Measurements from ENCODE around the gene CCDC91. TPM values are rescaled to one million over a fixed set of nuclear protein-coding genes. Genes with fewer than 3 reads are reported as not detected.

The CCDC91 gene
- polyA plus RNA-seq, 6 donors from 2014 or later = 49.6 to 82.9 (median 68.4) TPM

DNA sequence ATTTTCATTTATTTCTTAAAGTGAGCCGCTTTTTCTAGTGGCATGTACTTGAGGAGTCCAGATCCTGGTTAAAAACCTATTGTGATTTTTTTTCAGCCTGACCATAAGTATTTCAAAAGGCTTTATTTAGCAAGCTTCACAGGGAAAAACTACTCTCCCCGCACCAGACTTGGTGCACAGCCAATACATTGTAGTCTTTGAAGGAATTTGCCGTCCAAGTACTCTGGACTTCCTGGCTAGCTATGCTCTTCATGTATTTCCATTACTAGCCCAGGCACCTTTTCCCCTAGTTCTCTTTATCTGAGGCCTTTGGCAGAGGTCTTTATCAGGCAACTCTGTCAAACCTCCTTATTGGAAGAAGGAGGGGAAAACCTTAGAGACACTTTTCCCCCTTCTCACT is 234.7 kb downstream of the CCDC91 start:
- no peak for DNase-seq
- peaks cover 11 to 17% of the 10 kb centered on the region in 2 donors for H3K36me3 Mint-ChIP-seq
- H3K9me3 Mint-ChIP-seq = peaks cover 0 to 19% (median 7%) of the 10 kb centered on the region in 7 donors
- H3K4me3 Mint-ChIP-seq = no peak overlapping the region
- ATAC-seq (ENCODE audit: low read depth in 2 of 2) = no peak
- H3K4me1 Mint-ChIP-seq = peaks cover 0 to 14% (median 5%) of the 10 kb centered on the region in 3 donors
- peak overlapping the region in 1 of 6 donors; percentile 9 for H3K27ac Mint-ChIP-seq
- H3K27me3 Mint-ChIP-seq = no peaks in the 10 kb centered on the region

DNA sequence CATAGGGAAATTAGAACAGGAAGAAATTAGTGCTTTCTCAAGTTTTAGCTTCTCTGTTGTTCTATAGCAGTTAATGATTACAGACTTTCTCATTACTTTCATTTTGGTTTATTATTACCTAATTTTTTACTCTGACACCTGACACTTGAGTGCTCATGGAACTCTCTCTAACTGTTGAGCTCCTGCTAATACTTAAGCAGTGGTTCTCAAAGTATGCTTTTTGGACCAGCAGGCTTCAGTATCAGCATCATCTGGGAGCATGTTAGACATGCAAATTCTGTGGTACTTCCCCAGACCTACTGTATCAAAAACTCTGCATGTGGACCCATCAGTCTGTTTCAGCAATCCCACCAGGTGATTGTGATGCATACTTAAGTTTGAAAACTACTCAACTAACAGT is 235.3 kb downstream of the CCDC91 start:
- H3K27me3 Mint-ChIP-seq = no peaks in the 10 kb centered on the region

DNA sequence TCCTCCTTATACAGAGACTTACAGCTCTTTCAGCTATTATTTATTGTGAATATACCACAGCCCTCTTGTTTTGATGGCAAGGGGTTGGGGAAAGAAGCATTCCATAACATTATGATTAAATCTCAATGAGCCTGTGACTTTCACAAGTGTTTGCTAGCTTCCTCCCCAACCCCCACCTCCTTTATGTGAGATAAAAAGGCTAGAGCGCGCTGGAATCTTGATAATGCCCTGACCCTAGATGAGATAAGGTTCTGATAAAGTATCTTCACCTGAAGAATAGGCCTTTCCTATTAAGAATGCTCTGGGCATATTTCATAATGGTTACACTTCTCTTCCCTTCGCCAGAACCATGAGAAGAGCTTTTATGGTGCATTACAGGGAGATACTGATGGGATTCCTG is 236.8 kb downstream of the CCDC91 start:
- Mint-ChIP-seq H3K4me3 (no peak overlapping the region), H3K27me3 (no peaks in the 10 kb centered on the region), H3K9me3 (no peaks in the 10 kb centered on the region), H3K36me3 (peaks cover under 1 to 4% of the 10 kb centered on the region in 2 donors), H3K27ac (no peak overlapping the region), H3K4me1 (peaks cover 0 to 8% (median 5%) of the 10 kb centered on the region in 3 donors)
- ATAC-seq (ENCODE audit: low read depth in 2 of 2) = no peak
- DNase-seq = no peak

More for the DNA sequence above, 235.3 kb downstream of the CCDC91 start:
- Mint-ChIP-seq H3K9me3 (peaks cover 0 to 14% (median 7%) of the 10 kb centered on the region in 7 donors), H3K4me1 (peaks cover 0 to 14% (median 5%) of the 10 kb centered on the region in 3 donors), H3K36me3 (peaks cover 11 to 14% of the 10 kb centered on the region in 2 donors), H3K4me3 (no peak overlapping the region), H3K27ac (peak overlapping the region in 2 of 6 donors; percentile 9 to 55)
- DNase-seq (no peak), ATAC-seq (ENCODE audit: low read depth in 2 of 2) (peak; percentile 30 to 52)

DNA sequence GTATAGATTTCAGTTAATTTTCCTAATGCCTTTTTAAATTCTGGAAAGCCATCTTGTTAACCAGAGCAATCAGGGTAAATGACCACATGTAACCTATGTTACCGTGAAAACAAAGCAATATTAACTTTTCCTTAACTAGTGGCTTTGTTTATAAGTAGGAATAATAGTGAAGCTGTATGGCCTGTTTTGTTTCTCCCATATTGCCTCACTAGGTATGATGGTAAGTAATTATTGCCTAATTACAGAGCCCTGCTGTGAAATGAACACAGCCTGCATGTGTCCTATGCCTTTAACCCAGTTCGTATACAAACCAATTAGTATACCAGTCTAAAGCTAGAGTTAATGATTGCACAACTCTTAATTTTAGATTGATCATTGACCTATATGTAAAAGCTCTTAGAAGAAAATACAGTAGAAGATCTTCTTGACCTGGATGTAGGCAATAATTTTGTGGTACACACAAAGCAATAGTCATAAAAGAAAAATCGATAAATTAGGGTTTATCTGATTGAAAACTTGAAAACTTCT is 249.9 kb downstream of the CCDC91 start:
- no peak overlapping the region for H3K27ac Mint-ChIP-seq
- H3K36me3 Mint-ChIP-seq = no peaks in the 10 kb centered on the region
- no peak for DNase-seq
- no peak overlapping the region for H3K4me3 Mint-ChIP-seq
- H3K27me3 Mint-ChIP-seq = no peaks in the 10 kb centered on the region
- H3K9me3 Mint-ChIP-seq = no peaks in the 10 kb centered on the region
- ATAC-seq (ENCODE audit: low read depth in 2 of 2) = no peak
- peaks cover 0 to 5% (median 0%) of the 10 kb centered on the region in 3 donors for H3K4me1 Mint-ChIP-seq

DNA sequence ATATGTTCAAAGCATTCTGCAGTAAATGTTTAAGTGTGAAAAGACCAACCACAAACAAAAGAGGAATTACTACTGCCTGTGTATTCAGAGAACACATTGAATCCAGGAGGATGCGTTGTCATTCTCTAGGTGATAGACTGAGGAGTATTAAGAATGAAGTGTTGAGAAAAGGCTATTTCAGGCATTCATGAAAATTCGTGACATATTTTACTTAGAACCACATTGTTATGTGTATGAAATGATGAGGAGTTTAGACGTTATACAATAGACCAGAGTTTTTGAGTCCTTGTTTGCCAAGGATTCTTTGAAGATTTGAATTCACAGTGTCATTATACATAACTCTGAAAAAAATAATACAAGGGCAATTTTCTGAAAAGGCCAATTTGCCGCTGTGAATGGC is 251.8 kb downstream of the CCDC91 start:
- no peaks in the 10 kb centered on the region for H3K9me3 Mint-ChIP-seq
- H3K27ac Mint-ChIP-seq = no peak overlapping the region
- no peaks in the 10 kb centered on the region for H3K4me1 Mint-ChIP-seq
- ATAC-seq (ENCODE audit: low read depth in 2 of 2) (no peak), DNase-seq (no peak)
- H3K27me3 Mint-ChIP-seq = no peaks in the 10 kb centered on the region
- H3K36me3 Mint-ChIP-seq = no peaks in the 10 kb centered on the region
- no peak overlapping the region for H3K4me3 Mint-ChIP-seq

DNA sequence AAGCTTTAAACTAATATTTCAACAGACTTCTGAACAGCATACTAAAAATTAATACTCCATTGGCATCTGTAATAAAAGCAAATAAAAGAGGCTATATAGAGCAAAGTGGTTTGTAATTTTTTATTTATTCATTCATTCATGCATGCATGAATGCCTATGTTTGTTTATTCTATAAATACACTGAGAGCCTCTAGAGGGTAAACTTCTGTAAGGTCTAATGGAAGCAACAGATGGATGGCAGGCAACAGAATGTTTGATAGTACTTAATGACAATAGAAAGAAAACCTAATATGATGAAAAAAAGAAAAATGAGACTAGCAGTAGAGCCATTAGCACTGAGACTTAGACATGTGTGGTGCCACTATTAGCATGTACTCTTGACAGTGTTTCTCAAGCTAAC is 253.1 kb downstream of the CCDC91 start:
- H3K27ac Mint-ChIP-seq = peak overlapping the region in 1 of 6 donors; percentile 8

DNA sequence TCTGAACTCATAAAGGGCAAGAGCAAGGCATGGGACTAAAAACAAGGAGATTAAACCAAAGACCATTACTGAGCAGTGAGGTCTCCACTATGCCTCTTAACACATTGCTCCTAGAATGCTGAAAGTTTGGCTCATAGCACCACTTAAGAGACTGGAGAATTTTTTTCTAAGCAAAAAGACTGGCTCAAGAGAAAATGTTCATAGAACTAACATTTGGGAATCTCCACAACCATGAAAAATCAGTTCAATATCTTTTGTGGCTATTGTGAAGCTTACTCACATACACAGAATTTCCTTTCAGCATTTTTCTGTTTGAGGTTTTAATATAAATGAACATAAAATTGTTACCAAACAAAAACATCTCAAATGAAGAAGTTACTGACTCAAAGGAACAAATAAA is 255.8 kb downstream of the CCDC91 start:
- no peaks in the 10 kb centered on the region for H3K9me3 Mint-ChIP-seq
- DNase-seq = no peak
- no peak overlapping the region for H3K27ac Mint-ChIP-seq
- ATAC-seq (ENCODE audit: low read depth in 2 of 2) = no peak
- no peaks in the 10 kb centered on the region for H3K27me3 Mint-ChIP-seq
- H3K4me3 Mint-ChIP-seq = no peak overlapping the region
- H3K36me3 Mint-ChIP-seq = peaks cover 0 to 4% of the 10 kb centered on the region in 2 donors
- H3K4me1 Mint-ChIP-seq = no peaks in the 10 kb centered on the region

More for the DNA sequence above, 253.1 kb downstream of the CCDC91 start:
- no peaks in the 10 kb centered on the region for H3K27me3 Mint-ChIP-seq
- no peaks in the 10 kb centered on the region for H3K36me3 Mint-ChIP-seq
- ATAC-seq (ENCODE audit: low read depth in 2 of 2) (no peak), DNase-seq (no peak)
- no peak overlapping the region for H3K4me3 Mint-ChIP-seq
- H3K4me1 Mint-ChIP-seq = no peaks in the 10 kb centered on the region
- H3K9me3 Mint-ChIP-seq = no peaks in the 10 kb centered on the region

DNA sequence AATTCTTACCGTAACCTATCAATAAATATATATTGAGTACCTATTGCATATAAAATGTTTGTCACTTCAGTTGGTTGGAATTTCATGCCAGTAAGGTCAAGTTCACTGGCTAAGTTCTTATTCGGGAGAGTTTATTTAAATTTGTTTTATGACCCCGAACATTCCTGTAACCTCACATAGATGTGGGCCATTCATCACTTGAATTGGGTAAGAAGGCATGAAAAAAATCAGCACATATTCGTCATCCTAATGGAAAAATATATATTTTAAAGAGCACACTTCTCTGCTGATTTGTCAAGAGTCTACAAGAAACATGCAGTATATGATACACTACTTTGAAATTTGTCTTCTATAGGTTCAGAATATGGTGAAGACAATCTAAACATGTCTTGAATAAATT is 263.4 kb downstream of the CCDC91 start:
- no peak for DNase-seq
- Mint-ChIP-seq H3K36me3 (peaks cover 7 to 28% of the 10 kb centered on the region in 2 donors), H3K4me3 (no peak overlapping the region), H3K27me3 (no peaks in the 10 kb centered on the region), H3K4me1 (peaks cover 0 to 3% (median 0%) of the 10 kb centered on the region in 3 donors), H3K9me3 (no peaks in the 10 kb centered on the region), H3K27ac (no peak overlapping the region)
- no peak for ATAC-seq (ENCODE audit: low read depth in 2 of 2)

DNA sequence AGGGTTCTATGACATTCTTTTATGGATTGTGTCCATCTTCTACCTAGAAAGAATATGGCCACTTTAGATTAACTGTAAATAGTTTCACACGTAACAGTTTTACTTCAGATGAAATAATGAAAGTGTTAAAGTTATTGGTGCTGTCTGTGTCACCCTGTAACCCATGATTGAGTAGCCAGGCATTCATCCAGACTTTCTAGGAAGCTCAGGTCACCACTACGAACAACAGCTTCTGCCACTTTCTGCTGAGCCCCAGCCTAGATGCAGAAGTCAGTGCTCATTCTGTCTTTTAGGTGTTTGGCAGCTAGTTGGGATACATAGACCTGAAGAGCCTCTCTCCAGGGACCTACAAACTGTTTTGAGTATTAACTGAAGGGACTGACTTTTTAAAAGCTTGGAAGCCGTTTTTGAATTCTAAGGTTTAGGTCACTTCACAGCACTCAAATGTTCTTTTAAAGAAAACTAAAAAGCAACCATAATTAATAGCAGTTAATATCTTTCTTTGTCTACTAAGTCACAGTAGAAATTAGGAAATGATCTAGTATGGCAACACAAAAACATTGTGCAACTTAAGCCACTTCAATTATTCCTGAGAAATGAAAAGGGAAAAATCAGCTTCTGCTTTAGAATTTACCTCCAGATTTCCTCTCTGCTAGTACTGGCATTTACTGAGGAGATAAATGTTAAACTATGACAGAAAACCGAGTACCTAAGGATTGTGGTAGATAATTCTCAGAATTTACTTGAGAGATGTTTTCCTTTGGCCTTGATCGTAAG is 266.9 kb downstream of the CCDC91 start:
- DNase-seq (no peak), ATAC-seq (ENCODE audit: low read depth in 2 of 2) (no peak)
- Mint-ChIP-seq H3K27me3 (no peaks in the 10 kb centered on the region), H3K27ac (no peak overlapping the region), H3K4me1 (peaks cover 6 to 21% (median 6%) of the 10 kb centered on the region in 3 donors), H3K4me3 (no peak overlapping the region), H3K36me3 (peaks cover 23 to 32% of the 10 kb centered on the region in 2 donors), H3K9me3 (no peaks in the 10 kb centered on the region)

DNA sequence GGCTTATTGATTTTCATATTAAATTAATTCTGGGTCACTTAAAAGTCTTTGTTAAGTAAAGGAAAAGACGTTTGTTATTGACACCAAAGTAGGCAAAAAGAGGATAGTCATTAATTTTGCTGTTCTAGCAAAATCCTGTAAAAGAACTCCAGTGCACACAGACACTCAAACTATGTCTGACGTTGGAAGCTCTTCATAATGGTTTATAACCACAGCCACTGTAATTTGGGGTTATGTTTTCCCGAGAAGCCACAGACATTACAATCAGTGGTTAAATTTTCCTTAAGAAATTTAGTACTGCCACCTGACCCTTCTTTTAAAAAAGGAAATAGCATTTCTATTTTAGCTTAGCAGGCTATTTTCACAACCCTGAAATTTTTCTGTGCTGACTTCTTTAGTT is 267.5 kb downstream of the CCDC91 start:
- H3K27me3 Mint-ChIP-seq = no peaks in the 10 kb centered on the region
- H3K27ac Mint-ChIP-seq = no peak overlapping the region
- H3K9me3 Mint-ChIP-seq = no peaks in the 10 kb centered on the region
- peaks cover 6 to 25% (median 9%) of the 10 kb centered on the region in 3 donors for H3K4me1 Mint-ChIP-seq
- DNase-seq = no peak
- H3K4me3 Mint-ChIP-seq = no peak overlapping the region
- no peak for ATAC-seq (ENCODE audit: low read depth in 2 of 2)
- H3K36me3 Mint-ChIP-seq = peaks cover 19 to 32% of the 10 kb centered on the region in 2 donors

DNA sequence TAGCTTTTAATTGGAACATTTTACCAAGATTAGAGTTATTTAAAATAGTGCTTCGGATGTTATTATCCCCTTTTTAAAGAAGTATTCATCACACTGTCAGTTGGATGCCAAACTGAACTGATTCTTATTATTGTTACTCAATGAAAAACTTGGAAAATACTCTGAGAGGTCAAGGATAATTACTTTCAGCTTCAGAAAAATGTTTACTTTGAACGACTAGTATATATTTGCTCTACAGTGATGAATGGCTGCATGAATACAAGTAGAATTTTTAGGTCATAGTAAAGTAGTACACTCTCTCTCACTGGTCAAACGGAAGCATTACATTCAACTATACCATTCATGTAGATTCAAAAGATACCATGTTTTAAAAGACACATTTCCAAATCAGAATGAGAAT is 269.2 kb downstream of the CCDC91 start:
- ATAC-seq (ENCODE audit: low read depth in 2 of 2) (no peak), DNase-seq (no peak)
- Mint-ChIP-seq H3K27me3 (no peaks in the 10 kb centered on the region), H3K4me3 (no peak overlapping the region), H3K4me1 (peaks cover 6 to 33% (median 12%) of the 10 kb centered on the region in 3 donors), H3K27ac (no peak overlapping the region), H3K36me3 (peaks cover 29 to 43% of the 10 kb centered on the region in 2 donors), H3K9me3 (no peaks in the 10 kb centered on the region)

DNA sequence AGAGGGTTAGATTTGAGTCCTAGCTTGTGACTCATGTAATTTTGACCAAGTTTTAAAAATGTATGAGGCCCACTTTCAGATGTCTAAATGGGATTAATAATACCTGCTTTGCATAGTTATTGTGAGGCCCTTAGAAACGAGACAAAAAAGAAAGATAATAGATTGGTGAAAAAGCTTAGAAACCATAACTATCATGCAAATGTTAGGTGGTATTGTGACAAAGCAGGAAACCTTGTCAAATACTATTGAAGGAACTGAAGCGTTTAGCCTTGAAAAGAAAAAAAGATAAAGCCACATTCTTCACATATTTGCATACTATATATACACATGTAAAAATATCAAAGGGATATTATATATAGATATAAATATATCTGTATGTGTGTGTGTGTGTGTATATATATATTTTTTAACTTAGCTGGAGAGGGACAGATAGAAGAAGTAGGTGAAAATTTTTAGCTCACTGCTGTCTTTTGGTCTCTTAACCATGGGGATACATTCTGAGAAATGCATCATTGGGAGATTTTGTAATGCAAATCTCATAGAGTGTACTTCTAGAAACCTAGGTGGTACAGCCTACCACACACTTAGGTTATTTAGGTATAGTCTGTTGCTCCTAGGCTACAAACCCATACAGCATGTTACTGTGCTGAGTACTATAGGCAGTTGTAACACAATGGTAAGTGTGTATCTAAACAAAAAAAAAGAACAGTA is 270.3 kb downstream of the CCDC91 start:
- Mint-ChIP-seq H3K4me1 (peaks cover 6 to 33% (median 12%) of the 10 kb centered on the region in 3 donors), H3K27me3 (no peaks in the 10 kb centered on the region), H3K4me3 (no peak overlapping the region), H3K9me3 (no peaks in the 10 kb centered on the region), H3K36me3 (peaks cover 29 to 43% of the 10 kb centered on the region in 2 donors), H3K27ac (peak overlapping the region in 1 of 6 donors; percentile 72)
- peak; percentile 1 for DNase-seq
- ATAC-seq (ENCODE audit: low read depth in 2 of 2) = peak; percentile 56 to 63

DNA sequence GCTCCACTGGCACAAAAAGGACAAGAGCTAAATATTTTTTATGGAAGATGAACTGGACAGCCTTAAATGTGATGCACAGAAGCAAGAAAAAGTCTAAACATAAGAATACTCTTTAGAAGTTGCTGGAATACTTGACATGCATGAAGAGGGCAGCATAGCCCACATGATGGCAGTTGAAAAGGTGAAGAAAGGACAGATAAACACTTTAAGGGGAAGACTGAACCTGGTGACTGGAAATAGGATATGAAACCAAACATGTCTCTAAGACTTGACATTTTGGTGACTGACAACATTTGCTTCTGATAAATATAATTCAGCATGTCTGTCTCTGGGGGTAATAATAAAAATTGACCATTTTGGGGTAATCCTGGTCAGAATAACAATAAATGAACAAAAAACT is 273.1 kb downstream of the CCDC91 start:
- H3K27me3 Mint-ChIP-seq = no peaks in the 10 kb centered on the region
- peaks cover 32 to 44% of the 10 kb centered on the region in 2 donors for H3K36me3 Mint-ChIP-seq
- no peaks in the 10 kb centered on the region for H3K9me3 Mint-ChIP-seq
- H3K4me1 Mint-ChIP-seq = peaks cover 6 to 33% (median 12%) of the 10 kb centered on the region in 3 donors
- DNase-seq = no peak
- no peak overlapping the region for H3K27ac Mint-ChIP-seq
- peak in 1 of 2 donors; percentile 23 for ATAC-seq (ENCODE audit: low read depth in 2 of 2)
- no peak overlapping the region for H3K4me3 Mint-ChIP-seq

Measured in naive B cell (primary cell).